Sigmoid colon (tissue), 4 donors: ENCODE results near the gene NEO1.

Experiments used
- CTCF ChIP-seq, 4 experiments: fragments of 450-650 bp in 3 of 4; fragments of 200-600 bp in 1 of 4; IDR thresholded peaks; one replicate each; pipeline ENCODE4 v1.5.1; 2016 to 2019; ENCODE audit warnings: antibody characterized with exemption in 4 of 4, mild to moderate bottlenecking in 3 of 4, moderate library complexity in 2 of 4
- EP300 ChIP-seq, 4 donors: sonication (generic); formaldehyde crosslinking; IDR thresholded peaks; one replicate each; pipeline ENCODE4 v1.6.1; 2017; ENCODE audit warnings: antibody characterized with exemption in 4 of 4
- POLR2A ChIP-seq, 2 donors: fragments of 450-650 bp; IDR thresholded peaks; one replicate each; pipeline ENCODE4 v1.6.1; 2016; ENCODE audit warnings: antibody characterized with exemption in 2 of 2, mild to moderate bottlenecking in 2 of 2, moderate library complexity in 2 of 2
- POLR2AphosphoS5 ChIP-seq, 4 donors: sonication (generic); formaldehyde crosslinking; IDR thresholded peaks; one replicate each; pipeline ENCODE4 v1.6.1; 2017; ENCODE audit warnings: antibody characterized with exemption in 4 of 4

- TF ChIP-seq CTCF (IDR thresholded peaks at IDR 0.05) = no peak
- no peak for TF ChIP-seq POLR2A (IDR thresholded peaks at IDR 0.05)
- TF ChIP-seq POLR2AphosphoS5 (IDR thresholded peaks at IDR 0.05) = no peak
- TF ChIP-seq EP300 (IDR thresholded peaks at IDR 0.05) = no peak
Observed at GRCh38 chr15:73305331-73306211, 253.3 kb downstream of the NEO1 start.
